ENCODE data around the gene USP3.

USP3 gene

DNA sequence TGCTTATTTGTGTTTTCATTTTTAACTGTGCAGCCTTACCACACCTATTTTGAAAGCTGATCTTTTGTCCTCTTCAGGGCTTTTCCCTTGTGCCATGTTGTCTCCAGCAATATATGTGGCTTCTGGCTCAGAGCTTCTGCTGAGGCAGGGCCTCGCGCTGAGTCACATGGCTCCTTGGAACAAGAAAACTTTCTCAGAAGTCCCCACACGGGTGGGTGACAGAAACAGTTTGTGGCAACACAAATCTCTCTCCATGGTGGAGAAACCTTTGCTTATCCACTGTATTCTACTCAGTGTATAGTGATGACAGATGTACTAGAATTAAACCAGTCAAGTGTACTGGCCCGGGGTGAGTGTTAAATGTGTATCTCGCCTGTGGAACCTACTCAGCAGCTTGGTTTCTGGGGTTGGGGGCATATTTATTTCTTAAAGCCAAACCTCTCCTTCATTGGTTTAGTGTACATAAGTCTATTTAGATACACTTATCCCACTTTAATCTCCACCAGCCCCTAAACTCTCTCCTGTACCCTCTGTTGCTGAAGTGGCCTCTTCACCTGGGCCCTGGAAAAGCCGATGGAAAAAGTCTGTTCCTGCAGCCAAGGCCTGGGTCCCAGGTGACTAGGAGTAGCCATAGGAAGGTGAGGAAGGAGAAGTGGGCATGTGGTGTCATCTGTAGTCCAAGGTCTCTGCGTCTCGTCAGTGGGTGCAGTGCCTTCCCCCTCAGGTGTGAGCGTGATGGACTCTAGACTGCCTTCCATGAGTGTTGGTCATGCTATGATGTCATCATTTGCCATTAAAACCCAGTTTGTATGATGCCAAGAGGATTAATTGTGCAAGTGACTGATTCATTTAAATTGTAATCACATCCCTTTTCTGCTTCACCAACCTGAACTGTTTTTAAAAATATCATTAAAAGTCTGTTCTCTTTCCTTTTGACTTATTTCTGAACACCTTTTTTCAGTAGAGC is 89.6 kb downstream of the USP3 start:
- Mint-ChIP-seq H3K4me1 (ENCODE audit: low read depth in 2 of 2) (peaks cover 16 to 19% of the 10 kb centered on the region in 2 donors), H3K36me3 (ENCODE audit: insufficient read depth) (peaks cover 68% of the 10 kb centered on the region), H3K4me3 (no peak overlapping the region), H3K27me3 (no peaks in the 10 kb centered on the region), H3K27ac (peak overlapping the region; percentile 77 to 90), H3K9me3 (no peaks in the 10 kb centered on the region)
- ATAC-seq (replicated peaks) (no peak), DNase-seq (no peak)

DNA sequence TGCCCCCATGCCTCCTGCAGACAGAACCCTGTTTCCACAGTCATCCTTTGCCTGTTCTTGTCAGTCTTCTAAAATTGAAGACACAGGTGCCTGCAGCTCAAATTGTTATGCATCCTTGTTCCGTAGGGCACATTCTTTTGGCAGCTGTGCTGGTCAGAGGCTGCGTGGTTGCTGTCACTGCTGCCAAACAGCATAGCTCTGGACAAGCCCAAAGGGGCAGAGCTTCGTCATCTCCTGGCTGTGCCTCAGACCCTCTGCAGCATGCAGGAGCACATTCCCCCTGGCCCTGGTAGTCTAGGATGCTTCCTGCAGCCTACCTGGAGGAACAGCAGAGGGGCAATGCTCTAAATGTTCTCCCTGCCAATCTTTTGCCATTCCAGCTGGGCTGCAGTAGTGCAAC is 90.7 kb downstream of the USP3 start:
- Mint-ChIP-seq H3K9me3 (no peaks in the 10 kb centered on the region), H3K36me3 (ENCODE audit: insufficient read depth) (peaks cover 62% of the 10 kb centered on the region), H3K27ac (peak overlapping the region; percentile 77 to 90), H3K27me3 (no peaks in the 10 kb centered on the region), H3K4me3 (no peak overlapping the region), H3K4me1 (ENCODE audit: low read depth in 2 of 2) (peaks cover 20 to 26% of the 10 kb centered on the region in 2 donors)
- ATAC-seq (replicated peaks) (no peak), DNase-seq (no peak)

DNA sequence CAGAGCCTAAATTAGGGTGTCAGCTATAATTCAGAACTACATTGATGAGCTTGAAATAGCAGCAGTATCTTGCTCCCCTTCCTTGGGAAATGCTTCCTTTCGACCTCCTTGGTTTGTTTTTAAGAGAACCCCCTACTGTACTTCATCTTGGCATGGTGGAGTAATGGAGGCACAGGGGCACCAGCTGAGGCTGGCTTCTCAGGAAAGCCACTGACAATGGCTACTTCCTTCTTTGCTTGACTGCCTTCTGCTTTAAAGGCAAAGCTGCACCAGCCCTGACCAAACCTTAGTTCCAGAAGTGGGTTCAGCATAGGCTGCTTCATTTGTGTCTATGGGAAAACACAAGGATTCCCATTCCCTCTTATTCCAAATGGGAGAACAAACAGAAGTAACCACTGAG is 91.3 kb downstream of the USP3 start:
- DNase-seq: no peak
- no peak for ATAC-seq (replicated peaks)
- peak overlapping the region; percentile 77 to 90 for H3K27ac Mint-ChIP-seq
- H3K27me3 Mint-ChIP-seq: no peaks in the 10 kb centered on the region
- H3K4me3 Mint-ChIP-seq: no peak overlapping the region
- no peaks in the 10 kb centered on the region for H3K9me3 Mint-ChIP-seq
- H3K36me3 Mint-ChIP-seq (ENCODE audit: insufficient read depth): peaks cover 64% of the 10 kb centered on the region
- H3K4me1 Mint-ChIP-seq (ENCODE audit: low read depth in 2 of 2): peaks cover 22 to 27% of the 10 kb centered on the region in 2 donors

DNA sequence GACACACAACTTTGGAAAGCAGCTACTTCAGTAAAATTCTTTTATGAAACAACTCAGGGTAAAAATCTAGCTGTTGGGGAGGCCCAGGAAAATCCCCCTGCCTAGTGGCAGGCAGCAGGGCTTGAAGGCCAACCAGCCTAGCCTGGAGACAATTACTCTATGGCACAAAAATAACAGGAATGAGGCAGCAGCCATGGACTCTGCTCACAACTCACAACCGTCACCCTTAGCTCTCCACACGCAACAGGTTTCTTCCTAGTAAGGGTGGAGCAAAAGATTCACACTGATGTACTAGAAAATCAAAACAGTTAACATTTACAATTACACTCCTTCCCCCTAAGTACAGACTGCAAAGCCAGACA is 92.3 kb downstream of the USP3 start:
- DNase-seq: no peak
- no peaks in the 10 kb centered on the region for H3K9me3 Mint-ChIP-seq
- no peak overlapping the region for H3K4me3 Mint-ChIP-seq
- H3K27me3 Mint-ChIP-seq: no peaks in the 10 kb centered on the region
- no peak for ATAC-seq (replicated peaks)
- peaks cover 24 to 27% of the 10 kb centered on the region in 2 donors for H3K4me1 Mint-ChIP-seq (ENCODE audit: low read depth in 2 of 2)
- peaks cover 64% of the 10 kb centered on the region for H3K36me3 Mint-ChIP-seq (ENCODE audit: insufficient read depth)
- H3K27ac Mint-ChIP-seq: peak overlapping the region; percentile 77 to 90

- H3K36me3 Mint-ChIP-seq (ENCODE audit: insufficient read depth): peaks cover 64% of the 10 kb centered on the region
These were observed 92.8 kb downstream of the USP3 start, which contains the start of gene FBXL22 for GRCh38 chr15:63597038-63597790. Gene FBXL22 (plus strand): TSS chr15:63597387. CDS start chr15:63597393, 6 bp downstream.

DNA sequence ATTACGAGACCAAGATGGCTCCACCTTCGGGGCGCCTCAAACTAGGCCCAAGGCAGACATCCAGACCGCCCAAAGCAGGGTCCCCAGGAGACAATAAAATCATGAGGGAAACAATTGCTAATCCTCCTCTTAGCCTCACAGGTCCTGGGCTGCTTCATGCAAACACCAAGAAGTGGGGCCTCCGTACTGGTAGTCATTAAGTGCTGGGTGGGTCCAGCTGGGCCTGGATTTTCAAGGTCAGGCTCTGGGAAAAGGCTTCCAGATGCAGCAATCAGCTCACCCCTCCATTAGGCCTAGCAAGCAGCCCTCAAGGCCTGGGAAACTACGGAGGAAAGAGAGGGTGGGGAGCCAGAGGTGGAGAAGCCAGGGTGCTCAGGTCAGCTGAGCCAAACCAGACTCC is 93.4 kb downstream of the USP3 start:
- Mint-ChIP-seq H3K27me3 (no peaks in the 10 kb centered on the region), H3K36me3 (ENCODE audit: insufficient read depth) (peaks cover 59% of the 10 kb centered on the region), H3K4me1 (ENCODE audit: low read depth in 2 of 2) (peaks cover 30 to 35% of the 10 kb centered on the region in 2 donors), H3K9me3 (no peaks in the 10 kb centered on the region), H3K27ac (peak overlapping the region in 1 of 2 donors; percentile 91), H3K4me3 (no peak overlapping the region)
- no peak for ATAC-seq (replicated peaks)
- no peak for DNase-seq

More at GRCh38 chr15:63597038-63597790, 92.8 kb downstream of the USP3 start, which contains the start of gene FBXL22:
- no peak for ATAC-seq (replicated peaks)
- DNase-seq: no peak
- Mint-ChIP-seq H3K4me3 (no peak within 1 kb of the TSS), H3K9me3 (no peaks in the 10 kb centered on the region), H3K4me1 (ENCODE audit: low read depth in 2 of 2) (peaks cover 30 to 33% of the 10 kb centered on the region in 2 donors), H3K27ac (peak within 1 kb of the TSS; percentile 77 to 91), H3K27me3 (no peaks in the 10 kb centered on the region)

DNA sequence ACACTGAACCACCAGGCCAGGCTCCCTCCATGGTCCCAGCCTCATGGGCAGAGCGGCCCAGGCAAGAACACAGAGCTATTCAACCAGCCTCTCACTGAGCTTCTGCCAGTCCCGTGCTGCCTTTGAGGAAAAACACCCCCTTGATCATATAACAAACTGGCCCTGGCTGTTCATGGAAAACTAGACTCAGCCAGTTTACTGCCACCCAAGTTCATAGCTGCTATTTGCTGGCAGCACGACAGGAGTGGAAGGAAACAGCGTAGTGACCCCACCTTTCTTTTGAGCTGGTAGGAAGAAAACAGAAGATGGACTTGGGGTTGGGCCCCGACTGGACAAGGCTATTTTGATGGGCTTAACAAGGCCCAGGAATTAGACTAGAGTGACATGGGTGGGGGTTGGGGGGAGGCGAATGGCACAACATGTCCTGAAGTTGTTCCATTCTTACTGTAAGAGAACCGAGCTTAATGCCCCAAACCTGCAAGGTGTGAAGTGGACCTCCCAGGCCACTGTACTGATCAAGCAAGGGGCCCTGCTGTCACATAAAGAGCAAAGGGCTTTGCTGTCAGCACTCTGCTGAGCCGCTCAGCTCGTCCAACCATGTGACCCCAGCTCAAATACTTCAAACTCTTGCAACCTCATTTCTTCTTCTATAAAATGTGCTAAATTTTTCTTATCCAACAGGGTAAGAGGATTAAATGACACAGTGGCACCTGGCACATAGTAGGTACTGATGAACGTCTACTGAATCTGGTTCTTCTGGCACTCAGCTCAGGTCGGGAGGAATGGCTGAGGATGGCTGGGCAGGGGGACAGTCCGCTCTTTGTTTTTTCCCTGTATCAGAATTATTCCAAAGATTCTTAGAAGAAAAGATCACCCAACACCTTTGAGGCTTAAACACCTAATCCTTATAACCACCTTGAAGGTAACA is 94.3 kb downstream of the USP3 start:
- no peak for DNase-seq
- H3K4me3 Mint-ChIP-seq: peak overlapping the region; percentile 86
- peaks cover 30 to 41% of the 10 kb centered on the region in 2 donors for H3K4me1 Mint-ChIP-seq (ENCODE audit: low read depth in 2 of 2)
- ATAC-seq (replicated peaks): no peak
- peak overlapping the region; percentile 91 to 92 for H3K27ac Mint-ChIP-seq
- peaks cover 49% of the 10 kb centered on the region for H3K36me3 Mint-ChIP-seq (ENCODE audit: insufficient read depth)
- no peaks in the 10 kb centered on the region for H3K27me3 Mint-ChIP-seq
- no peaks in the 10 kb centered on the region for H3K9me3 Mint-ChIP-seq

DNA sequence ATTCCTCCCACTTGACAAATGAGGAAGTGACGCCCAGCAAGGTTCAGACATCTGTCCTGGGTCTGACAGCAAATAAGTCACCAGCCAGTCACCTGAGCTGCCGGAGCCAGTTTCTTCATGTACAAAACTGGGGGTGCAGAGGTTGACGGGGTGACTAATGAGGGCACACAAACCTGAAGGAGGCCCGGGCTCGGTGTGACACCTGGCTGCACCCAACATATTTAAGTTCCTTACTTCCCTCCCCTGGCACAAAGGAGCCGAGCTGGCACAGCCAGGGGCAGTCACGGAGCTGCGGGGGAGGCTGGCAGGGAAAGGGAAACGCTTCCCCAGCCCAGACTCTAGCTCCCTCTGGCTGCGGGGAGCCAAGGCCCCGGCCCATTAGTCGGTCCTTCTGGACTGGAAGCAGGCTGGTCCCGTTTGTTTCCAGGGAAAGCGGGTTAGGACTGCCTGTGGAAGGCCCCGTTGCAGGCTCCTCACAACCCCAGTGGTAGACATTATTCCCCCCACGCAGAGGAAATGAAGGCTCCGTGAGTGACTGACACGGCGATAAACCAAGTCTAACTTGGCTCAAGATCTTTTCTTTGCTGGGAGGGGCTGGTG is 95.1 kb downstream of the USP3 start:
- DNase-seq: no peak
- ATAC-seq (replicated peaks): no peak
- Mint-ChIP-seq H3K36me3 (ENCODE audit: insufficient read depth) (peaks cover 44% of the 10 kb centered on the region), H3K4me1 (ENCODE audit: low read depth in 2 of 2) (peaks cover 30 to 41% of the 10 kb centered on the region in 2 donors), H3K27ac (peak overlapping the region; percentile 91 to 92), H3K9me3 (no peaks in the 10 kb centered on the region), H3K27me3 (no peaks in the 10 kb centered on the region), H3K4me3 (peak overlapping the region; percentile 86)

DNA sequence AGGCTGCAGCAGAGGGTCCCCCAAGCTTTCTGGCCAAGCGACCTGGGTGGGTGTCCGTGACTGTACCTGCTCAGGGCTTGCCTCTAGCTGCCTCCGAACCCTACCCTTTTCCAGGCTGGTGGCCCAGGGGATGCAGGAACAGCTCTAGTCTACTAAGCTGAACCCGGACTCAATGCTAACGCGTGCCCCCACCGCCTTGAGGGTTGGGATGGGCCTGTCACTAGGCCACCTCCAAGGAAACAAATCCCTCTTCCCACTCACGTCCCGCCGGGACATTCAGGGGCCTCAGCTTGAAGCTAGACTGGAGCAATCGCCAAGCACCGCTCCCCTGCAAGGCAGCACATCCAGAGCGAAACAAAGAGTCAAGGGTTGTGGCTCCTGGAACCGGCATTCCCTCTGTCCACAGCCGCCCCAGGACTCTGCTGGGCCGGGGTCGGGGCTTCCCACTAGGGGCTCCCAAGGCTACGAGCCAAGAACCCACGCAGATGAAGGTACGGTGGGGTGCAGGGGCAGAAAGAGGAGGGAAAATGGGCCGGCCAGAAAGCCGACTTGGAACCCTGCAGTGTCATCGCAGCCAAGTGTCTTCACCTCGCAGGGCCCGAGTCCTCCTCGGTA is 95.7 kb downstream of the USP3 start:
- peaks cover 42% of the 10 kb centered on the region for H3K36me3 Mint-ChIP-seq (ENCODE audit: insufficient read depth)
- no peaks in the 10 kb centered on the region for H3K27me3 Mint-ChIP-seq
- peak overlapping the region; percentile 91 to 92 for H3K27ac Mint-ChIP-seq
- peak overlapping the region; percentile 86 for H3K4me3 Mint-ChIP-seq
- H3K9me3 Mint-ChIP-seq: no peaks in the 10 kb centered on the region
- no peak for DNase-seq
- peaks cover 25 to 37% of the 10 kb centered on the region in 2 donors for H3K4me1 Mint-ChIP-seq (ENCODE audit: low read depth in 2 of 2)
- ATAC-seq (replicated peaks): peak; percentile 1

- peak; percentile 85 for ATAC-seq (replicated peaks)
- Mint-ChIP-seq H3K4me1 (ENCODE audit: low read depth in 2 of 2) (peaks cover 23 to 39% of the 10 kb centered on the region in 2 donors), H3K9me3 (no peaks in the 10 kb centered on the region), H3K4me3 (peak overlapping the region; percentile 86), H3K27me3 (no peaks in the 10 kb centered on the region), H3K36me3 (ENCODE audit: insufficient read depth) (peaks cover 43% of the 10 kb centered on the region), H3K27ac (peak overlapping the region; percentile 91 to 92)
- peak; percentile 85 to 89 (median 86) for DNase-seq
These were observed 96.2 kb downstream of the USP3 start for GRCh38 chr15:63600616-63601025.

DNA sequence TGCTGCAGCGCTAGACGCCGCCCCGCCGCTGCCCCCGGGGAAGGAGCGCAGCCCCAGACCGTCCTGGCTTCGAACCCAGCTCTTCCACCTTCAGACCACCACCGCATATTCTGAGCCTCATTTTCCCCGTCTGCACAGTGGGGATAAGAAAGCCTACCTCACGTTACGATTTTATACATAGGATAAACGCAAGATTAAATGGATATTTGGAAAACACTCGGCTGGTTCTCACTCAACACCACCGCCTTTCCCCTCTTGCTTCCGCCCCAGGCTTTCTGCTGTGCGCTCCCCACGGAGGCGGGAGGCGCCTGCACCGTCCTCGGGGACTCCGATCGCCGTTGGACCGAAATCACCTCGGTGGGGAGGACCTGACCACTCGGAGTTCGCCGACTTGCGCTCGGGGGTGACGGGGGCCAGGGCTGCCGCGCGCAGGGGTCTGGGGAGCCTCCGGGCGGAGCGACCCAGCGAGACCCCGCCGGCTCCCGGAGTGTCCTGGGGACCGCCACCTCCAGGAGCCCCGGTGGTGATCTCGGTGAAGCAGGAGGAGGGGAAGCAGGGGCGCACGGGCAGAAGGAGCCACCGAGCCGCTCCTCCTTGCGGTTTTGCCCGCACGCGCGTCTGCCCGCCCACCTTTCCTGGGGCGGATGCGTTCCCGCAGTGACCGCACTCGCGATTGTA is 96.8 kb downstream of the USP3 start:
- Mint-ChIP-seq H3K27ac (peak overlapping the region; percentile 91 to 92), H3K27me3 (no peaks in the 10 kb centered on the region), H3K4me3 (peak overlapping the region; percentile 86), H3K9me3 (no peaks in the 10 kb centered on the region), H3K36me3 (ENCODE audit: insufficient read depth) (peaks cover 46% of the 10 kb centered on the region), H3K4me1 (ENCODE audit: low read depth in 2 of 2) (peaks cover 24 to 39% of the 10 kb centered on the region in 2 donors)
- ATAC-seq (replicated peaks) (peak; percentile 28), DNase-seq (peak; percentile 31 to 41 (median 36))

Data from effector memory CD8-positive, alpha-beta T cell (primary cell).